Choroid plexus epithelial cell (primary cell): ENCODE results near the gene OR6Q1.

ENCODE experiments used
- DNase-seq: peaks from one replicate; pipeline ENCODE4 v3.0.0-alpha.2; 2010; ENCODE audit warnings: low read depth
- H3K4me3 ChIP-seq: 2 replicates; pipeline ENCODE4 v1.5.1; 2011; ENCODE audit warnings: low read depth, mild to moderate bottlenecking, control low read depth, low read length, moderate library complexity
- CTCF ChIP-seq: conservative IDR thresholded peaks from 2 replicates; pipeline ENCODE4 v1.5.1; 2011; ENCODE audit warnings: low read depth, mild to moderate bottlenecking, control low read depth, inconsistent platforms, low read length, moderate library complexity

OR6Q1 gene

DNA sequence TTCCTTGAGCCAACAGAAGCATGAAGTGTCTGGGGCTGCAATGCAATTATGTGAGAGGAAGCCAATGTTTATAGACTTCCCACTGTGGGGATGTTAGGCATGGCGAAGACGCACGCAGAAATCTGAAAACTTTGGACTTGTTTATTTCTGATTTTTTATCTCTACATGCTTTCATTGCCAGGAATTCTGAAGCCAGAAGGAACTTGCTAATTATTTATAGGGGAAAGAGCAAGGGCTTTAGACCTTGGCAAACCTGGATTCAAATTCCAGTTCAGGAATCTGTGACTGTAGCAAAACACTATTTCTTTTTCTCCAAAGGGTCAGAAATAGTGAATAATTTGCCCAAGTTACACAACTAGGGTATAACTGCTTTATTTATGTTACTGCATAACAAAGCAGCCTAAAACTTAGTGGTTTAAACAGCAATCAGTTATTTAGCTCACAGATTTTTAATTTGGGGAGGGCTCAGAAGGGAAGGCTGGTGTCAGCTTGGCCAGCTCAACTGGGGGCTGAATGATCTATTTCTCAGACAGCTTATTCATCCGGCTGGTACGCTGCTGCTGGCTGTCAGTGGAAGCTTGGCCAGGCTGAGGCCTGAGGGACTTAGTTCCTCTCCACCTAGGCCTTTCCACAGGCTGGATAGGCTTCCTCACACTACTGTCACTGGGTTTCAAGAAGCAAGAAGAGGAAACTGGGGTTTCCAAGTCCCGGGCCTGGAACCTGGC lies 1.9 kb upstream of the OR6Q1 start:
- H3K4me3 ChIP-seq: no peak overlapping the region
- no peak for TF ChIP-seq CTCF
- no peak for DNase-seq

DNA sequence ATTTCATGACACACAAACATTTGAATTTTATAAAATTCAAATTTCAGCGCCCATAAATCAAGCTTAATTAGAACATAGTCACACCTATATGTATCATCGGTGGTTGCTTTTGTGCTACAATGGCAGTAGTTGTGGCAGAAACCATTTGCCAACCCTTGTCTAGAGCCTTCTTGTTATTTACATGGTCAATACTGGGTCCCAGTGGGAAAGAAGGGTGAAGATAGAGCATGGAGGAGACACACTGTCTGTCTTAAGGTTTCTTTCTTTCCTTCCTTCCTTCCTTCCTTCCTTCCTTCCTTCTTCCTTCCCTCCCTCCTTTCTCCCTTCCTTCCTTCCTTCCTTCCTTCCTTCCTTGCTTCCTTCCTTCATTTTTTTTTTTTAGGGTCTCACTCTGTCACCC lies 3.7 kb downstream of the OR6Q1 start:
- no peak for DNase-seq

GRCh38 chr11:58039589-58039988 lies 8.8 kb downstream of the OR6Q1 start:
- no peak for DNase-seq
- TF ChIP-seq CTCF: no peak
- H3K4me3 ChIP-seq: no peak overlapping the region

More for the DNA sequence above, 3.7 kb downstream of the OR6Q1 start:
- TF ChIP-seq CTCF: no peak
- H3K4me3 ChIP-seq: no peak overlapping the region

- TF ChIP-seq CTCF: no peak
- no peak overlapping the region for H3K4me3 ChIP-seq
- DNase-seq: no peak
Observed at GRCh38 chr11:58043379-58043778, 12.6 kb downstream of the OR6Q1 start.

DNA sequence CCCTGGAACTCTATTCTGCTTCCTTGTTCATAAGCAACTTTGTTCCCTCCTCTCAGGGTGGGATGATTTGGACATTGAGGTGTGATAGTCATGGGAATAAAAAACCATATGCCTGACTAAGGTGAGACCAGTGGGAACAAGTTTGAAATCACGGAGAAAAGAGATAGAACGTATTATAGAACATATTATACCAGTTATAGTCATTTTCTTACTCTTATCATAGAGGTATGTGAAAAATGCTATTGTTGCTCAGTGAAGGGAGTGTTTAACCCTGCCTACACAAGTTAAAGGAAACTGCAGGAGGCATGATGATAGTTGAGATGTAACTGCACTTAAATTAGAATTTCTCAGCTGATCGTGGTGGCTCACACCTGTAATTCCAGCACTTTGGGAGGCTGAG lies 15.5 kb downstream of the OR6Q1 start:
- TF ChIP-seq CTCF: no peak
- no peak for DNase-seq
- H3K4me3 ChIP-seq: no peak overlapping the region

DNA sequence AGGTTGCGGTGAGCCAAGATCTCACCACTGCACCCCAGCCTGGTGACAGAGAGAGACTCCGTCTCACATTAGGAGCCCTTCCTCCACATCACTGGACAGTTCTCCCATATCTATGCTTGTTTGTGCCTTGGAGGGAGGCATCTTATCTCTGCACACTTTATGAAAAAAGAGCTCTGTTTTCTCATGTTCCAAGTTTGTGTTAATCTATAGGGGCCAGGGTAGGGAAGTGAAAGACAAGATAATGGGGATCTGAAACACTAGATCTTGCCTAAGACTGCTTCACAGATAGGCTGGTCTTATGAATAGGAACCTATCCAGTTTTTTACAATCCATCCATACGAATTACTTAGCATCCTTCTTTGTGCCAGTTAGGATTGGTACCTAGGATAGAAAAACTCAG lies 17.1 kb downstream of the OR6Q1 start:
- H3K4me3 ChIP-seq: no peak overlapping the region
- no peak for TF ChIP-seq CTCF
- no peak for DNase-seq

GRCh38 chr11:58055806-58056401 lies 25.2 kb downstream of the OR6Q1 start:
- no peak for TF ChIP-seq CTCF
- H3K4me3 ChIP-seq: no peak overlapping the region
- no peak for DNase-seq
